Keratinocyte (primary cell): ENCODE data around the gene ZCCHC7.

Experiments used
- EZH2 ChIP-seq: IDR thresholded peaks from one replicate; pipeline ENCODE4 v1.6.1; 2012; ENCODE audit warnings: inconsistent platforms, mild to moderate bottlenecking, low read length, moderate library complexity
- TF ChIP-seq, protein P1 (sequence below), 3 experiments: IDR thresholded peaks in 1 of 3; conservative IDR thresholded peaks in 1 of 3; optimal IDR thresholded peaks in 1 of 3; 2 replicates in 2 of 3; 3 replicates in 1 of 3; pipeline versions ENCODE3 to v1.5.1; 2011; ENCODE audit warnings: low read length in 3 of 3, mild to moderate bottlenecking in 3 of 3, moderate library complexity in 2 of 3, control low read depth in 1 of 3, inconsistent platforms in 1 of 3; ENCODE audit not compliant: insufficient read depth in 2 of 3; ENCODE audit errors: extremely low read depth in 1 of 3

DNA sequence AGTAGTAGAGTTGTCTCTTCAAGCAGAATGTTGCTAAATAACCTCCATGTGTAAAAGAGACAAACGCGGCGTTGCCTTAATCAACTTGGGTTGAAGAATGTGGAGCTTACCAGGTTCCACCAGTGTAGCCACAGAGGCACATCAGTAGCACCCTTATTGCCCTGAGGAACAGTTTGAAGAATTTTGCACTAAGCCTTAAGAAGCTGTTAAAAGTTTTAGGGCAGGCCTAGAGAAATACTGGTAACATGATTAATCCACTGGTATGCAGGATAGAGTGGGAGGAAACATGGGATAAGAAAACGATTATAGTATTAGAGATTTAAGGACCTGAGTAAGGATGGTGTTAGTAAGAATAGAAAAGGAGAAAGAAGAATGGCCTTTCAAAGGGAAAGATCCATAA is 100.6 kb downstream of the ZCCHC7 start:
- TF ChIP-seq, protein P1, sequence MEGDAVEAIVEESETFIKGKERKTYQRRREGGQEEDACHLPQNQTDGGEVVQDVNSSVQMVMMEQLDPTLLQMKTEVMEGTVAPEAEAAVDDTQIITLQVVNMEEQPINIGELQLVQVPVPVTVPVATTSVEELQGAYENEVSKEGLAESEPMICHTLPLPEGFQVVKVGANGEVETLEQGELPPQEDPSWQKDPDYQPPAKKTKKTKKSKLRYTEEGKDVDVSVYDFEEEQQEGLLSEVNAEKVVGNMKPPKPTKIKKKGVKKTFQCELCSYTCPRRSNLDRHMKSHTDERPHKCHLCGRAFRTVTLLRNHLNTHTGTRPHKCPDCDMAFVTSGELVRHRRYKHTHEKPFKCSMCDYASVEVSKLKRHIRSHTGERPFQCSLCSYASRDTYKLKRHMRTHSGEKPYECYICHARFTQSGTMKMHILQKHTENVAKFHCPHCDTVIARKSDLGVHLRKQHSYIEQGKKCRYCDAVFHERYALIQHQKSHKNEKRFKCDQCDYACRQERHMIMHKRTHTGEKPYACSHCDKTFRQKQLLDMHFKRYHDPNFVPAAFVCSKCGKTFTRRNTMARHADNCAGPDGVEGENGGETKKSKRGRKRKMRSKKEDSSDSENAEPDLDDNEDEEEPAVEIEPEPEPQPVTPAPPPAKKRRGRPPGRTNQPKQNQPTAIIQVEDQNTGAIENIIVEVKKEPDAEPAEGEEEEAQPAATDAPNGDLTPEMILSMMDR (optimal IDR thresholded peaks at IDR 0.05 in 1 of 3, IDR thresholded peaks at IDR 0.05 in 1 of 3, conservative IDR thresholded peaks at IDR 0.05 in 1 of 3; ENCODE audit: extremely low read depth in 1 of 3, insufficient read depth in 2 of 3, low read length in 3 of 3), result no peak
- TF ChIP-seq EZH2, result no peak
